SK-N-SH treated with all-trans-retinoic acid at 6 μM for 48 hours (cell line): ENCODE data around the gene MAPK7.

ENCODE experiments used
- ATAC-seq: fragments of 200-7000 bp; cut with Tn5 transposase; 3 replicates; pipeline ENCODE4 v1.9.1; 2020; ENCODE audit warnings: mild to moderate bottlenecking, moderate library complexity
- ARNTL ChIP-seq: fragments of 450-650 bp; formaldehyde crosslinking; IDR thresholded peaks from 2 replicates; pipeline ENCODE4 v1.5.0; 2020; ENCODE audit warnings: low read depth, mild to moderate bottlenecking, moderate library complexity, borderline replicate concordance
- CREB5 ChIP-seq: fragments of 250-450 bp; sonication (Bioruptor Pico); IDR thresholded peaks from 2 replicates; pipeline ENCODE4 v1.5.1; 2020; ENCODE audit warnings: low read depth, mild to moderate bottlenecking, moderate library complexity
- CSDC2 ChIP-seq: fragments of 250-450 bp; sonication (Bioruptor Pico); IDR thresholded peaks from 2 replicates; pipeline ENCODE4 v1.5.0; 2020; ENCODE audit warnings: mild to moderate bottlenecking, moderate library complexity
- CSRNP3 ChIP-seq: fragments of 250-450 bp; sonication (Bioruptor Pico); IDR thresholded peaks from 2 replicates; pipeline ENCODE4 v1.5.1; 2021; ENCODE audit warnings: mild to moderate bottlenecking, moderate library complexity
- ESRRG ChIP-seq: fragments of 250-450 bp; sonication (Bioruptor Pico); IDR thresholded peaks from 2 replicates; pipeline ENCODE4 v1.6.1; 2021; ENCODE audit warnings: mild to moderate bottlenecking
- GLIS3 ChIP-seq: fragments of 250-450 bp; sonication (Bioruptor Pico); IDR thresholded peaks from 2 replicates; pipeline ENCODE4 v1.5.0; 2020; ENCODE audit warnings: mild to moderate bottlenecking, moderate library complexity
- ISL1 ChIP-seq: fragments of 250-450 bp; sonication (Bioruptor Pico); IDR thresholded peaks from 2 replicates; pipeline ENCODE4 v2.1.2; 2022; ENCODE audit warnings: mild to moderate bottlenecking, moderate library complexity
- OSR1 ChIP-seq: fragments of 250-450 bp; sonication (Bioruptor Pico); IDR thresholded peaks from 2 replicates; pipeline ENCODE4 v1.8.0; 2022; ENCODE audit warnings: moderate library complexity, mild to moderate bottlenecking, inconsistent platforms
- PPARA ChIP-seq: fragments of 250-450 bp; sonication (Bioruptor Pico); IDR thresholded peaks from 2 replicates; pipeline ENCODE4 v1.5.0; 2020; ENCODE audit warnings: mild to moderate bottlenecking, borderline replicate concordance
- RARB ChIP-seq: fragments of 250-450 bp; sonication (Bioruptor Pico); IDR thresholded peaks from 2 replicates; pipeline ENCODE4 v1.8.0; 2021; ENCODE audit warnings: mild to moderate bottlenecking, moderate library complexity
- SNAI2 ChIP-seq: fragments of 250-450 bp; sonication (Bioruptor Pico); IDR thresholded peaks from 2 replicates; pipeline ENCODE4 v1.5.0; 2020; ENCODE audit warnings: mild to moderate bottlenecking, moderate library complexity
- TCF4 ChIP-seq: fragments of 250-450 bp; sonication (Bioruptor Pico); IDR thresholded peaks from 2 replicates; pipeline ENCODE4 v1.8.0; 2021; ENCODE audit warnings: mild to moderate bottlenecking, moderate library complexity, borderline replicate concordance
- TOX ChIP-seq: fragments of 250-450 bp; sonication (Bioruptor Pico); IDR thresholded peaks from 2 replicates; pipeline ENCODE4 v1.8.0; 2021; ENCODE audit warnings: mild to moderate bottlenecking, moderate library complexity, borderline replicate concordance
- ZC3H10 ChIP-seq: fragments of 250-450 bp; sonication (Bioruptor Pico); IDR thresholded peaks from 2 replicates; pipeline ENCODE4 v1.5.1; 2021; ENCODE audit warnings: mild to moderate bottlenecking, moderate library complexity
- ZFP3 ChIP-seq: fragments of 250-450 bp; sonication (Bioruptor Pico); IDR thresholded peaks from 2 replicates; pipeline ENCODE4 v1.5.0; 2020; ENCODE audit warnings: mild to moderate bottlenecking, moderate library complexity
- ZFP30 ChIP-seq: fragments of 450-650 bp; formaldehyde crosslinking; IDR thresholded peaks from 2 replicates; pipeline ENCODE4 v1.5.0; 2022; ENCODE audit warnings: mild to moderate bottlenecking, moderate library complexity
- ZNF565 ChIP-seq: fragments of 450-650 bp; formaldehyde crosslinking; conservative IDR thresholded peaks from 2 replicates; pipeline ENCODE4 v1.5.0; 2020; ENCODE audit warnings: low read depth, mild to moderate bottlenecking, moderate library complexity
- ZNF70 ChIP-seq: fragments of 450-650 bp; formaldehyde crosslinking; IDR thresholded peaks from 2 replicates; pipeline ENCODE4 v1.5.0; 2020; ENCODE audit warnings: mild to moderate bottlenecking, moderate library complexity
- ZNF8 ChIP-seq: fragments of 450-650 bp; formaldehyde crosslinking; IDR thresholded peaks from 2 replicates; pipeline ENCODE4 v1.5.0; 2020; ENCODE audit warnings: mild to moderate bottlenecking, moderate library complexity
- TF ChIP-seq, protein P1 (sequence below): fragments of 250-450 bp; sonication (Bioruptor Pico); IDR thresholded peaks from 2 replicates; pipeline ENCODE4 v1.8.0; 2020; ENCODE audit warnings: mild to moderate bottlenecking, moderate library complexity, borderline replicate concordance
- TF ChIP-seq, protein P2 (sequence below): fragments of 250-450 bp; sonication (Bioruptor Pico); IDR thresholded peaks from 2 replicates; pipeline ENCODE4 v1.5.0; 2020; ENCODE audit warnings: mild to moderate bottlenecking, moderate library complexity
- TF ChIP-seq, protein P3 (sequence below): fragments of 250-450 bp; sonication (Bioruptor Pico); IDR thresholded peaks from 2 replicates; pipeline ENCODE4 v1.8.0; 2021; ENCODE audit warnings: low read depth, mild to moderate bottlenecking, moderate library complexity, borderline replicate concordance

Gene MAPK7

GRCh38 chr17:19390951-19391350, 12.7 kb downstream of the MAPK7 start (continued):
- no peak for TF ChIP-seq CSRNP3 (CRISPR knock-in tag)
- no peak for TF ChIP-seq TCF4 (CRISPR knock-in tag)
- TF ChIP-seq, protein P1, sequence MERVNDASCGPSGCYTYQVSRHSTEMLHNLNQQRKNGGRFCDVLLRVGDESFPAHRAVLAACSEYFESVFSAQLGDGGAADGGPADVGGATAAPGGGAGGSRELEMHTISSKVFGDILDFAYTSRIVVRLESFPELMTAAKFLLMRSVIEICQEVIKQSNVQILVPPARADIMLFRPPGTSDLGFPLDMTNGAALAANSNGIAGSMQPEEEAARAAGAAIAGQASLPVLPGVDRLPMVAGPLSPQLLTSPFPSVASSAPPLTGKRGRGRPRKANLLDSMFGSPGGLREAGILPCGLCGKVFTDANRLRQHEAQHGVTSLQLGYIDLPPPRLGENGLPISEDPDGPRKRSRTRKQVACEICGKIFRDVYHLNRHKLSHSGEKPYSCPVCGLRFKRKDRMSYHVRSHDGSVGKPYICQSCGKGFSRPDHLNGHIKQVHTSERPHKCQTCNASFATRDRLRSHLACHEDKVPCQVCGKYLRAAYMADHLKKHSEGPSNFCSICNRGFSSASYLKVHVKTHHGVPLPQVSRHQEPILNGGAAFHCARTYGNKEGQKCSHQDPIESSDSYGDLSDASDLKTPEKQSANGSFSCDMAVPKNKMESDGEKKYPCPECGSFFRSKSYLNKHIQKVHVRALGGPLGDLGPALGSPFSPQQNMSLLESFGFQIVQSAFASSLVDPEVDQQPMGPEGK (CRISPR knock-in tag) = no peak
- TF ChIP-seq ZNF8 = no peak
- TF ChIP-seq ESRRG (CRISPR knock-in tag) = no peak
- no peak for TF ChIP-seq ARNTL (CRISPR knock-in tag)
- TF ChIP-seq ZFP3 = no peak

DNA sequence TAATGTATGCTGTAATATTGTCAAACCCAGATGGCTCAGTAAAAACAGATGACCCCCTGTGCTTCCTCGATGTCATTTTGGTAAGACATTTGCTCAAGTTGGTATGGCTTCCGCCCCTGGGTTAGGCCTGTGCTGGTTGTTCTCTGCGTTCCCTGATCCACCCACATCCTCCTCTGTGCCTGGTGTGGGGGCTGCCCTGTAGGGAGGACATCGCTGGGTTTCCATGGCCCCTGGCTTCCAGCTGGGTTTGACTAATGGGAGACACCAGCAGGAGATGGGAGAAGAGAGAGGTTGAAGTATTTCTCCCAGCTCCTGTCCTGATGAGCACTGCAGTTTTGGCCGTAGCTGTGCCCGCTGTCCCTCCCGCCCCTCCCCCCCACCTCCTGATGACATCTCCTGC, 13.1 kb downstream of the MAPK7 start:
- ATAC-seq = no peak
- TF ChIP-seq RARB (CRISPR knock-in tag) (no peak), ZC3H10 (CRISPR knock-in tag) (no peak), ARNTL (CRISPR knock-in tag) (no peak), CSDC2 (CRISPR knock-in tag) (no peak), ZNF70 (CRISPR knock-in tag) (no peak), OSR1 (CRISPR knock-in tag) (no peak), SNAI2 (CRISPR knock-in tag) (no peak), ZNF8 (no peak), ZFP3 (no peak), PPARA (CRISPR knock-in tag) (no peak), ISL1 (CRISPR knock-in tag) (no peak), ZFP30 (no peak), ESRRG (CRISPR knock-in tag) (no peak), GLIS3 (CRISPR knock-in tag) (no peak)
- TF ChIP-seq, protein P1 (CRISPR knock-in tag) = no peak
- TF ChIP-seq, protein P2, sequence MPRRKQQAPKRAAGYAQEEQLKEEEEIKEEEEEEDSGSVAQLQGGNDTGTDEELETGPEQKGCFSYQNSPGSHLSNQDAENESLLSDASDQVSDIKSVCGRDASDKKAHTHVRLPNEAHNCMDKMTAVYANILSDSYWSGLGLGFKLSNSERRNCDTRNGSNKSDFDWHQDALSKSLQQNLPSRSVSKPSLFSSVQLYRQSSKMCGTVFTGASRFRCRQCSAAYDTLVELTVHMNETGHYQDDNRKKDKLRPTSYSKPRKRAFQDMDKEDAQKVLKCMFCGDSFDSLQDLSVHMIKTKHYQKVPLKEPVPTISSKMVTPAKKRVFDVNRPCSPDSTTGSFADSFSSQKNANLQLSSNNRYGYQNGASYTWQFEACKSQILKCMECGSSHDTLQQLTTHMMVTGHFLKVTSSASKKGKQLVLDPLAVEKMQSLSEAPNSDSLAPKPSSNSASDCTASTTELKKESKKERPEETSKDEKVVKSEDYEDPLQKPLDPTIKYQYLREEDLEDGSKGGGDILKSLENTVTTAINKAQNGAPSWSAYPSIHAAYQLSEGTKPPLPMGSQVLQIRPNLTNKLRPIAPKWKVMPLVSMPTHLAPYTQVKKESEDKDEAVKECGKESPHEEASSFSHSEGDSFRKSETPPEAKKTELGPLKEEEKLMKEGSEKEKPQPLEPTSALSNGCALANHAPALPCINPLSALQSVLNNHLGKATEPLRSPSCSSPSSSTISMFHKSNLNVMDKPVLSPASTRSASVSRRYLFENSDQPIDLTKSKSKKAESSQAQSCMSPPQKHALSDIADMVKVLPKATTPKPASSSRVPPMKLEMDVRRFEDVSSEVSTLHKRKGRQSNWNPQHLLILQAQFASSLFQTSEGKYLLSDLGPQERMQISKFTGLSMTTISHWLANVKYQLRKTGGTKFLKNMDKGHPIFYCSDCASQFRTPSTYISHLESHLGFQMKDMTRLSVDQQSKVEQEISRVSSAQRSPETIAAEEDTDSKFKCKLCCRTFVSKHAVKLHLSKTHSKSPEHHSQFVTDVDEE (CRISPR knock-in tag) = no peak

DNA sequence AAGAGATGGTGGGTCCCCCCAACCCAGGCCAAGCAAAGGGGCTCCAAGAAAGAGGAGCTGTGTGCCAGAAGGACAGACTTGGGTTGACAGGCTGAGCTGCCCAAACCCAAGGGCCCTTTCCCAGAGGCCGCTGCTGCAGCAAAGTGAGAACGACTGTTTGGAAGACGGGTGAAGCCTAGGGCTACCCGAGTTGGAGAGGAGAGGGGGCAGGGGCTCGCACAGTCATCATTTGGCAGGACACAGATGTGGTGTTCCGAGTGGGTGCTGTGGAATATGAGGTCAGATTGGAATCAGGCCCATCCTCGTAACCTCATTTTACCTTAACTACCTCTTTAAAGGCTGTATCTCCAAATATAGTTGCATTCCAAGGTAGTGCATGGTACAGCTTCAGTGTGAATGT, 14.0 kb downstream of the MAPK7 start:
- ATAC-seq = no peak
- no peak for TF ChIP-seq ZFP3
- no peak for TF ChIP-seq TOX (CRISPR knock-in tag)
- no peak for TF ChIP-seq CSDC2 (CRISPR knock-in tag)
- TF ChIP-seq, protein P1 (CRISPR knock-in tag) = no peak
- TF ChIP-seq ZC3H10 (CRISPR knock-in tag) = no peak
- TF ChIP-seq ARNTL (CRISPR knock-in tag) = no peak
- TF ChIP-seq CREB5 = no peak
- TF ChIP-seq, protein P2 (CRISPR knock-in tag) = no peak
- TF ChIP-seq OSR1 (CRISPR knock-in tag) = no peak
- TF ChIP-seq ZNF565 = no peak
- no peak for TF ChIP-seq RARB (CRISPR knock-in tag)
- TF ChIP-seq ZNF8 = no peak
- TF ChIP-seq, protein P3, sequence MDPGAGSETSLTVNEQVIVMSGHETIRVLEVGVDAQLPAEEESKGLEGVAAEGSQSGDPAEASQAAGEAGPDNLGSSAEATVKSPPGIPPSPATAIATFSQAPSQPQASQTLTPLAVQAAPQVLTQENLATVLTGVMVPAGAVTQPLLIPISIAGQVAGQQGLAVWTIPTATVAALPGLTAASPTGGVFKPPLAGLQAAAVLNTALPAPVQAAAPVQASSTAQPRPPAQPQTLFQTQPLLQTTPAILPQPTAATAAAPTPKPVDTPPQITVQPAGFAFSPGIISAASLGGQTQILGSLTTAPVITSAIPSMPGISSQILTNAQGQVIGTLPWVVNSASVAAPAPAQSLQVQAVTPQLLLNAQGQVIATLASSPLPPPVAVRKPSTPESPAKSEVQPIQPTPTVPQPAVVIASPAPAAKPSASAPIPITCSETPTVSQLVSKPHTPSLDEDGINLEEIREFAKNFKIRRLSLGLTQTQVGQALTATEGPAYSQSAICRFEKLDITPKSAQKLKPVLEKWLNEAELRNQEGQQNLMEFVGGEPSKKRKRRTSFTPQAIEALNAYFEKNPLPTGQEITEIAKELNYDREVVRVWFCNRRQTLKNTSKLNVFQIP = no peak
